SK-N-SH (cell line): Measurements from ENCODE around the gene TMCO4. TPM values are rescaled to one million over a fixed set of nuclear protein-coding genes. Genes with fewer than 3 reads are reported as not detected.
"Not testable (repeated sequence)": the region's sequence is repeated elsewhere in the genome, so short reads cannot be mapped to it uniquely, and the experiment has no call there.

Experiments used
- CTCF ChIA-PET: fragments of 300-600, 350-600 bp; formaldehyde crosslinking; extraction: SDS; loops from one replicate; lab custom pipeline; 2021; lab: Yijun Ruan, JAX
- POLR2A ChIA-PET: fragments of 350-600 bp; sonication (Branson Sonifier 250); formaldehyde crosslinking; extraction: SDS; loops from one replicate; lab custom pipeline; 2020; ENCODE audit warnings: antibody characterized with exemption, inconsistent platforms; lab: Yijun Ruan, JAX
- DNase-seq: peaks from one replicate; pipeline ENCODE4 v3.0.0; 2012
- H2AFZ ChIP-seq: fragments of 200-600 bp; sonication (generic); 2 replicates; pipeline ENCODE4 v1.8.1; 2016; ENCODE audit warnings: antibody characterized with exemption, mild to moderate bottlenecking, low read depth
- H3F3A ChIP-seq: fragments of 200-600 bp; sonication (generic); replicated peaks from 2 replicates; pipeline ENCODE3; 2016; ENCODE audit warnings: antibody characterized with exemption, mild to moderate bottlenecking; ENCODE audit not compliant: insufficient read depth
- H3K27ac ChIP-seq, 2 experiments: fragments of 200-500 bp in 1 of 2; fragments of 200-600 bp in 1 of 2; sonication (Bioruptor generic) in 1 of 2; sonication (generic), shearing (Covaris generic) in 1 of 2; 2 replicates each; pipeline versions ENCODE4 v1.5.1 to v1.6.1; 2014 to 2016; ENCODE audit warnings: low read depth in 2 of 2, inconsistent platforms in 1 of 2, low read length in 1 of 2, mild to moderate bottlenecking in 1 of 2, mixed read lengths in 1 of 2
- H3K27me3 ChIP-seq: fragments of 200-600 bp; sonication (generic), shearing (Covaris generic); 2 replicates; pipeline ENCODE4 v1.6.1; 2016; ENCODE audit warnings: mixed run types; ENCODE audit not compliant: insufficient read depth
- H3K36me3 ChIP-seq, 2 experiments: fragments of 200-500 bp in 1 of 2; fragments of 200-600 bp in 1 of 2; sonication (Bioruptor generic) in 1 of 2; sonication (generic) in 1 of 2; replicated peaks in 1 of 2; 2 replicates each; pipeline versions ENCODE3 to v1.5.1; 2014 to 2016; ENCODE audit warnings: low read length in 1 of 2, mild to moderate bottlenecking in 1 of 2; ENCODE audit not compliant: insufficient read depth in 2 of 2, control insufficient read depth in 1 of 2
- H3K4me1 ChIP-seq, 2 experiments: fragments of 200-500 bp in 1 of 2; fragments of 200-600 bp in 1 of 2; sonication (Bioruptor generic) in 1 of 2; sonication (generic), shearing (Covaris generic) in 1 of 2; 2 replicates each; pipeline versions ENCODE4 v1.5.1 to v1.6.1; 2014 to 2016; ENCODE audit warnings: low read depth in 1 of 2, low read length in 1 of 2, mixed run types in 1 of 2; ENCODE audit not compliant: insufficient read depth in 2 of 2, control insufficient read depth in 1 of 2
- H3K4me2 ChIP-seq: fragments of 200-600 bp; sonication (generic), shearing (Covaris generic); 2 replicates; pipeline ENCODE4 v1.6.1; 2017; ENCODE audit warnings: mixed run types
- H3K4me3 ChIP-seq, 2 experiments: fragments of 200-500 bp in 1 of 2; fragments of 200-600 bp in 1 of 2; sonication (Bioruptor generic) in 1 of 2; sonication (generic), shearing (Covaris generic) in 1 of 2; 2 replicates each; pipeline versions ENCODE4 v1.5.1 to v1.8.1; 2014 to 2016; ENCODE audit warnings: low read depth in 2 of 2, inconsistent platforms in 1 of 2, low read length in 1 of 2, mild to moderate bottlenecking in 1 of 2, mixed read lengths in 1 of 2, moderate library complexity in 1 of 2
- H3K79me2 ChIP-seq: fragments of 200-600 bp; sonication (generic); 2 replicates; pipeline ENCODE4 v1.8.1; 2017; ENCODE audit warnings: mild to moderate bottlenecking; ENCODE audit not compliant: insufficient read depth
- H3K9ac ChIP-seq: fragments of 200-600 bp; sonication (generic); 2 replicates; pipeline ENCODE4 v1.6.1; 2017; ENCODE audit warnings: mixed run types
- H3K9me2 ChIP-seq: fragments of 200-600 bp; sonication (generic); 2 replicates; pipeline ENCODE4 v1.6.1; 2017; ENCODE audit warnings: mixed run types
- H3K9me3 ChIP-seq: fragments of 200-600 bp; sonication (generic); 2 replicates; pipeline ENCODE4 v1.6.1; 2017; ENCODE audit warnings: mixed run types, mild to moderate bottlenecking, moderate library complexity
- H4K20me1 ChIP-seq: fragments of 200-600 bp; sonication (generic); 2 replicates; pipeline ENCODE4 v1.6.1; 2017; ENCODE audit warnings: mild to moderate bottlenecking, mixed run types; ENCODE audit not compliant: insufficient read depth
- ELF1 ChIP-seq: IDR thresholded peaks from 2 replicates; pipeline ENCODE4 v1.4.0; 2012
- GATA2 ChIP-seq: sonication (generic); formaldehyde crosslinking; IDR thresholded peaks from 2 replicates; pipeline ENCODE4 v1.5.0; 2020; ENCODE audit warnings: mild to moderate bottlenecking, missing genetic modification reagents
- WGBS: methylation state at CpG from one replicate; pipeline ENCODE4 v1.1.6; 2017; ENCODE audit warnings: low lambda C conversion rate; 5-methylcytosine and 5-hydroxymethylcytosine counted together
- polyA plus RNA-seq, 3 experiments: library from polyadenylated mRNA; depleted of rRNA; stranded (reverse); fragments of >200 nt; gene quantifications; 2 replicates each; pipeline ENCODE4 v1.2.3, GENCODE V29; 2012
- TF ChIP-seq, protein P1 (sequence below): fragments of 150-350 bp; IDR thresholded peaks from 2 replicates; pipeline ENCODE4 v1.6.1; 2017; ENCODE audit warnings: antibody characterized with exemption, low read length, low read depth, borderline replicate concordance
- TF ChIP-seq, protein P2 (sequence below): fragments of 200-600 bp; sonication (generic); IDR thresholded peaks from 2 replicates; pipeline ENCODE4 v1.6.1; 2017; ENCODE audit warnings: antibody characterized with exemption, mild to moderate bottlenecking, moderate library complexity

TMCO4 gene
- polyA plus RNA-seq (2012; rRNA removed), result 3.5 and 4.2 TPM in 2 replicates
- 2.9 and 3.6 TPM in 2 replicates for polyA plus RNA-seq (2012; cell fraction: cytosol; rRNA removed)
- 6.4 and 6.6 TPM in 2 replicates for polyA plus RNA-seq (2012; cell fraction: nucleus; rRNA removed)

DNA sequence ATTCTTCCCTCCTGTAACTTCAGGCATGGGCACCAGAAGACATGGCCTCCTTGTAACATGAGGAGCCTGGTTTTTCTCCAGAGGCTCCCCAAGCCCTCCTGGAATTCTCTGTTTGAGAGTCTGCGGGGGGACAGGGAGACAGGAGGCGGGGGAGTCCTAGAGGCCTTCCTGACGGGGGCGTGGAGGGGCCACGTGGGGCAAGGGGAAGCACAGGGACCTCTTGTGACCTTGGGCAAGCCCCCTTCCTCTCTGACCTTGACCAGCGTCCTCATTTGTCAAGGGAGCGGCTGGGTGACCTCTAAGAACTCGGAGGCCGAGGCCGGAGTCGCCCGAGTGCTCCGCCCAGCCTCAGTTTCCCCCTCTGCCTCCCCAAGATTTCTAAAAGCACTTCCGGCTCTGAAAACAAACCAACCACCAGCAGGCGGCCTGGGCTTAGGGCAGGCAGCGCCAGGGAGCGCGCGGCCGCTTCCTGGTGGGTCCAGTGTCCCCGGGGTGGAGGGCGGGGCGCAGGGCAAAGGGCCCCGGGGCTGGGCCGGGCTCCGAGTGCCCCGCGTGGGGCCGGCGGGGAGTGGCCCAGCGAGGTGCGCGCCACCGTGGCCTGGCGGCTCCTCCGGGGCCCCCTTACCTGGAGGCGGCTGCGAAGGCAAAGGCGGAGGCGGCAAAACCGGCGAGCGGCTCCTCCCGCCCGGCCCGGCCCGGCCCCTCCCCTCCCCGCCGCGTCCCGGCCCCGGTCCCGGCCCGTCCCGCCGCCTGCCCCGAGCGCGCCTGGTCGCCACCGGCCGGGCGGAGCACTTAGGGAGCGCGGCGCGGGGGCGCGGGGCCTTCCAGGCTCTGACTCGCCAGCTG, at the start of gene TMCO4:
TSS of gene TMCO4 (minus strand) at position 687 of the 846 bp plus-strand sequence. CDS start 19,158 bp downstream, outside the sequence.
- H3K9ac ChIP-seq, result peak within 1 kb of the TSS; percentile 72
- TF ChIP-seq, protein P1, sequence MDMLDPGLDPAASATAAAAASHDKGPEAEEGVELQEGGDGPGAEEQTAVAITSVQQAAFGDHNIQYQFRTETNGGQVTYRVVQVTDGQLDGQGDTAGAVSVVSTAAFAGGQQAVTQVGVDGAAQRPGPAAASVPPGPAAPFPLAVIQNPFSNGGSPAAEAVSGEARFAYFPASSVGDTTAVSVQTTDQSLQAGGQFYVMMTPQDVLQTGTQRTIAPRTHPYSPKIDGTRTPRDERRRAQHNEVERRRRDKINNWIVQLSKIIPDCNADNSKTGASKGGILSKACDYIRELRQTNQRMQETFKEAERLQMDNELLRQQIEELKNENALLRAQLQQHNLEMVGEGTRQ, result no peak
- TF ChIP-seq, protein P2, sequence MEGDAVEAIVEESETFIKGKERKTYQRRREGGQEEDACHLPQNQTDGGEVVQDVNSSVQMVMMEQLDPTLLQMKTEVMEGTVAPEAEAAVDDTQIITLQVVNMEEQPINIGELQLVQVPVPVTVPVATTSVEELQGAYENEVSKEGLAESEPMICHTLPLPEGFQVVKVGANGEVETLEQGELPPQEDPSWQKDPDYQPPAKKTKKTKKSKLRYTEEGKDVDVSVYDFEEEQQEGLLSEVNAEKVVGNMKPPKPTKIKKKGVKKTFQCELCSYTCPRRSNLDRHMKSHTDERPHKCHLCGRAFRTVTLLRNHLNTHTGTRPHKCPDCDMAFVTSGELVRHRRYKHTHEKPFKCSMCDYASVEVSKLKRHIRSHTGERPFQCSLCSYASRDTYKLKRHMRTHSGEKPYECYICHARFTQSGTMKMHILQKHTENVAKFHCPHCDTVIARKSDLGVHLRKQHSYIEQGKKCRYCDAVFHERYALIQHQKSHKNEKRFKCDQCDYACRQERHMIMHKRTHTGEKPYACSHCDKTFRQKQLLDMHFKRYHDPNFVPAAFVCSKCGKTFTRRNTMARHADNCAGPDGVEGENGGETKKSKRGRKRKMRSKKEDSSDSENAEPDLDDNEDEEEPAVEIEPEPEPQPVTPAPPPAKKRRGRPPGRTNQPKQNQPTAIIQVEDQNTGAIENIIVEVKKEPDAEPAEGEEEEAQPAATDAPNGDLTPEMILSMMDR, result peak; percentile 32
- no peak for TF ChIP-seq GATA2 (CRISPR knock-in tag)
- peak; percentile 32; the same call in 1 of the 2 replicates for TF ChIP-seq ELF1
- peak within 1 kb of the TSS; percentile 77 for H3K4me2 ChIP-seq
- peak within 1 kb of the TSS in 1 of 2 experiments; percentile 55; a peak in 2 of 4 replicates for H3K27ac ChIP-seq
- POLR2A ChIA-PET, result no interaction called here
- peak within 1 kb of the TSS; percentile 54 to 61 for H3K4me3 ChIP-seq
- no peaks in the 10 kb centered on the region for H3K9me2 ChIP-seq
- H3K27me3 ChIP-seq, result no peaks in the 10 kb centered on the region
- H3F3A ChIP-seq, result no peaks in the 10 kb centered on the region
- no peaks in the 10 kb centered on the region for H3K79me2 ChIP-seq
- CTCF ChIA-PET, result interaction anchor here (1.0 to 1.5 kb wide), 4 partner anchors 9 to 95 kb away, joined by 3 read pairs; no protein-coding TSS in a partner anchor
- no peaks in the 10 kb centered on the region for H3K36me3 ChIP-seq
- peaks cover 0 to 6% of the 10 kb centered on the region in 2 experiments; a peak in 1 of 4 replicates for H3K4me1 ChIP-seq
- DNase-seq, result peak; percentile 83
- WGBS, result 59% methylated on average over 9 of the region's 70 CpGs
- no peaks in the 10 kb centered on the region for H4K20me1 ChIP-seq
- H2AFZ ChIP-seq, result peak within 1 kb of the TSS; percentile 95
- no peaks in the 10 kb centered on the region for H3K9me3 ChIP-seq

DNA sequence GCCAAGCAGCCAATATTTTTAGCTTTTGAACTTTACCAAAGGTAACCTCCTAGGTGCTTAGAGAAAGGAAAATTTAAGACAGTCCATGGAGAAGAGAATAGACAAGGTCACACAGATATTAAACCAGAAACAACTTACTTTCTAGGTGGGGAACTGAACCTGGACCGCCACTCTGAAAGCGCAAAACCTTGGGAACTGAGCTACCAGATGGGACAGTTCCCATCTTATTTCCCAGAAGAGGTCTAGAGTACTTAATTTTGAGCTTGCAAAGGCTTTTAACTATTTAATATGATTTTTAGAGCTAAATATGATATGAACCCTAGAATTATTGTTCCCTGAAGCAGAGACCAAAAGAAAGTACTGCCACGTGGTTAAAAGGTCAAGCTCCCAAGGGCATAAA, 49.6 kb upstream of the TMCO4 start:
- H3K27me3 ChIP-seq, H3K4me3 ChIP-seq, H3K9me2 ChIP-seq, H3K9me3 ChIP-seq, H3K27ac ChIP-seq, DNase-seq, H3K4me2 ChIP-seq, H4K20me1 ChIP-seq, H3F3A ChIP-seq, H2AFZ ChIP-seq, H3K36me3 ChIP-seq, H3K79me2 ChIP-seq, H3K4me1 ChIP-seq, H3K9ac ChIP-seq, POLR2A ChIA-PET: not testable (repeated sequence)
- WGBS, result 68% methylated on average over 3 of the region's 3 CpGs
- CTCF ChIA-PET, result interaction anchor here (0.8 to 1.1 kb wide), 2 partner anchors 27 to 30 kb away, joined by 3 read pairs; no protein-coding TSS in a partner anchor

DNA sequence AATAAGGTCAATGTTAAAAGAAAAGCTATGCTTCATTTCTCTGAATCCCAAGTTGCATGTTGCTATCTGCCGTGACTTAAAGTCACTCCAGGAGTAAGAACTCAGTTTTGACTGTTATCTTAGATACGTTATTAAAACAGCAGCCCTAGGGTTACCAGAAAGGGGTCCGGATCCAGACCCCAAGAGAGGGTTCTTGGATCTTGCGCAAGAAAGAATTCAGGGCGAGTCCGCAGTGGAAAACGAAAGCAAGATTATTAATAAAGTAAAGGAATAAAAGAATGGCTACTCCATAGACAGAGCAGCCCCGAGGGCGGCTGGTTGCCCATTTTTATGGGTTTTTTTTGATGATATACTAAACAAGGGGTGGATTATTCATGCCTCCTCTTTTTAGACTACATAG, 47.6 kb upstream of the TMCO4 start:
- H3K9ac ChIP-seq, H2AFZ ChIP-seq, H3K9me2 ChIP-seq, H3K9me3 ChIP-seq, POLR2A ChIA-PET, H3F3A ChIP-seq, H3K27me3 ChIP-seq, H3K27ac ChIP-seq, DNase-seq, H3K4me3 ChIP-seq, H3K36me3 ChIP-seq, H3K4me2 ChIP-seq, H4K20me1 ChIP-seq, H3K79me2 ChIP-seq, H3K4me1 ChIP-seq: not testable (repeated sequence)
- 55% methylated on average over 9 of the region's 9 CpGs for WGBS
- CTCF ChIA-PET, result interaction anchor here (1.4 kb wide), 1 partner anchor 35 kb away, joined by 3 read pairs; the partner anchor contains the start of gene OTUD3
